Measurements from ENCODE around the gene NGF.
"Not testable (repeated sequence)": the region's sequence is repeated elsewhere in the genome, so short reads cannot be mapped to it uniquely, and the experiment has no call there.

Gene NGF

GRCh38 chr1:115364780-115365155, 26.7 kb upstream of the NGF start:
- no peak for TF ChIP-seq CTCF (conservative IDR thresholded peaks at IDR 0.05; ENCODE audit: low read length)
- no peak for DNase-seq (ENCODE audit: low read depth)
- H3K4me3 ChIP-seq (ENCODE audit: low read length), result no peak overlapping the region

GRCh38 chr1:115364046-115364779, 26.2 kb upstream of the NGF start:
- no peak overlapping the region for H3K4me3 ChIP-seq (ENCODE audit: low read length)
- peak; percentile 88 for DNase-seq (ENCODE audit: low read depth)
- 0 out of 2 replicates have a peak, but pooled peaks have one; percentile 17 for TF ChIP-seq CTCF (conservative IDR thresholded peaks at IDR 0.05; ENCODE audit: low read length)

GRCh38 chr1:115363171-115363570, 25.1 kb upstream of the NGF start:
- TF ChIP-seq CTCF (conservative IDR thresholded peaks at IDR 0.05; ENCODE audit: low read length), result no peak
- DNase-seq (ENCODE audit: low read depth), result no peak
- no peak overlapping the region for H3K4me3 ChIP-seq (ENCODE audit: low read length)

- not testable (repeated sequence) for H3K4me3 ChIP-seq (ENCODE audit: low read length); DNase-seq (ENCODE audit: low read depth)
These were observed 22.6 kb upstream of the NGF start for GRCh38 chr1:115360505-115361129.

- DNase-seq (ENCODE audit: low read depth), result not testable (repeated sequence)
These were observed 21.9 kb upstream of the NGF start for GRCh38 chr1:115359787-115360452.

GRCh38 chr1:115356356-115356755, 18.3 kb upstream of the NGF start:
- no peak for DNase-seq (ENCODE audit: low read depth)
- no peak overlapping the region for H3K4me3 ChIP-seq (ENCODE audit: low read length)
- TF ChIP-seq CTCF (conservative IDR thresholded peaks at IDR 0.05; ENCODE audit: low read length), result no peak

More at GRCh38 chr1:115359787-115360452, 21.9 kb upstream of the NGF start:
- not testable (repeated sequence) for H3K4me3 ChIP-seq (ENCODE audit: low read length)

GRCh38 chr1:115355069-115355468, 17.0 kb upstream of the NGF start:
- H3K4me3 ChIP-seq (ENCODE audit: low read length), result no peak overlapping the region
- no peak for TF ChIP-seq CTCF (conservative IDR thresholded peaks at IDR 0.05; ENCODE audit: low read length)
- DNase-seq (ENCODE audit: low read depth), result no peak

- H3K4me3 ChIP-seq (ENCODE audit: low read length), result no peak overlapping the region
- TF ChIP-seq CTCF (conservative IDR thresholded peaks at IDR 0.05; ENCODE audit: low read length), result no peak
- DNase-seq (ENCODE audit: low read depth), result no peak
These were observed 13.1 kb upstream of the NGF start for GRCh38 chr1:115351143-115351542.

Data from AG10803 (cell line).